Liver (tissue), 9 donors: ENCODE measurements around the gene SCN9A. TPM values are rescaled to one million over a fixed set of nuclear protein-coding genes. Genes with fewer than 3 reads are reported as not detected.

Experiments used
- DNase-seq: peaks from one replicate; pipeline ENCODE4 v3.0.0-alpha.2; 2017; ENCODE audit warnings: low spot score
- H3K27ac ChIP-seq, 2 donors: one replicate each; pipeline ENCODE4 v1.7.0; 2013; ENCODE audit warnings: inconsistent platforms in 2 of 2, low read length in 2 of 2, control low read depth in 1 of 2, low read depth in 1 of 2, mild to moderate bottlenecking in 1 of 2
- H3K27me3 ChIP-seq, 4 donors: one replicate each; pipeline versions ENCODE4 v1.6.1 to v1.7.0; 2013; ENCODE audit warnings: low read length in 3 of 4, inconsistent platforms in 1 of 4, mild to moderate bottlenecking in 1 of 4, moderate library complexity in 1 of 4; ENCODE audit not compliant: control insufficient read depth in 4 of 4, insufficient read depth in 4 of 4
- H3K36me3 ChIP-seq, 4 donors: one replicate each; pipeline versions ENCODE4 v1.6.1 to v1.7.0; 2013; ENCODE audit warnings: low read length in 3 of 4, mild to moderate bottlenecking in 3 of 4, low read depth in 1 of 4, moderate library complexity in 1 of 4; ENCODE audit not compliant: control insufficient read depth in 4 of 4, insufficient read depth in 3 of 4
- H3K4me1 ChIP-seq, 4 donors: one replicate each; pipeline versions ENCODE4 v1.6.1 to v1.7.0; 2013; ENCODE audit warnings: low read length in 3 of 4, mild to moderate bottlenecking in 3 of 4, moderate library complexity in 1 of 4; ENCODE audit not compliant: control insufficient read depth in 4 of 4, insufficient read depth in 4 of 4
- H3K4me3 ChIP-seq, 3 donors: one replicate each; pipeline versions ENCODE4 v1.6.1 to v1.7.0; 2013; ENCODE audit warnings: low read length in 3 of 3, control low read depth in 1 of 3, low read depth in 1 of 3, mild to moderate bottlenecking in 1 of 3
- H3K9ac ChIP-seq, 2 donors: one replicate each; pipeline ENCODE4 v1.7.0; 2013; ENCODE audit warnings: low read length in 2 of 2, mild to moderate bottlenecking in 2 of 2, moderate library complexity in 2 of 2, control low read depth in 1 of 2, low read depth in 1 of 2
- H3K9me3 ChIP-seq, 4 donors: one replicate each; pipeline versions ENCODE4 v1.6.1 to v1.7.0; 2013; ENCODE audit warnings: low read length in 3 of 4; ENCODE audit not compliant: control insufficient read depth in 4 of 4
- ATF3 ChIP-seq: IDR thresholded peaks from 2 replicates; pipeline ENCODE4 v1.6.1; 2016; ENCODE audit warnings: antibody characterized with exemption
- CTCF ChIP-seq: fragments of 150-350 bp; IDR thresholded peaks from 2 replicates; pipeline ENCODE4 v1.5.1; 2017; ENCODE audit warnings: improper control_type of control experiment, low read depth, low read length; ENCODE audit not compliant: missing input control
- EGR1 ChIP-seq, 2 donors: IDR thresholded peaks; 2 replicates each; pipeline ENCODE4 v1.6.1; 2016 to 2018; ENCODE audit warnings: antibody characterized with exemption in 2 of 2, low read depth in 2 of 2
- FOXA1 ChIP-seq: IDR thresholded peaks from 2 replicates; pipeline ENCODE4 v1.6.1; 2016; ENCODE audit warnings: antibody characterized with exemption
- FOXA2 ChIP-seq: IDR thresholded peaks from 2 replicates; pipeline ENCODE4 v1.6.1; 2016; ENCODE audit warnings: antibody characterized with exemption
- GABPA ChIP-seq, 2 donors: IDR thresholded peaks in 1 of 2; conservative IDR thresholded peaks in 1 of 2; 2 replicates each; pipeline ENCODE4 v1.6.1; 2016; ENCODE audit warnings: antibody characterized with exemption in 2 of 2, mild to moderate bottlenecking in 1 of 2, moderate library complexity in 1 of 2
- HNF4A ChIP-seq, 2 donors: conservative IDR thresholded peaks; 2 replicates each; pipeline ENCODE4 v1.6.1; 2016; ENCODE audit warnings: antibody characterized with exemption in 2 of 2, mild to moderate bottlenecking in 2 of 2
- HNF4G ChIP-seq: IDR thresholded peaks from 2 replicates; pipeline ENCODE4 v1.6.1; 2016; ENCODE audit warnings: antibody characterized with exemption
- JUND ChIP-seq, 2 donors: IDR thresholded peaks; 2 replicates each; pipeline ENCODE4 v1.6.1; 2016; ENCODE audit warnings: antibody characterized with exemption in 2 of 2
- NR2F2 ChIP-seq: IDR thresholded peaks from 2 replicates; pipeline ENCODE4 v1.6.1; 2016; ENCODE audit warnings: antibody characterized with exemption
- RAD21 ChIP-seq, 2 donors: IDR thresholded peaks; 2 replicates each; pipeline ENCODE4 v1.6.1; 2016; ENCODE audit warnings: antibody characterized with exemption in 2 of 2, mild to moderate bottlenecking in 2 of 2
- REST ChIP-seq: IDR thresholded peaks from 2 replicates; pipeline ENCODE4 v1.6.1; 2016; ENCODE audit warnings: antibody characterized with exemption, mild to moderate bottlenecking
- RXRA ChIP-seq, 2 donors: IDR thresholded peaks; 2 replicates each; pipeline ENCODE4 v1.6.1; 2017 to 2018; ENCODE audit warnings: antibody characterized with exemption in 2 of 2, mild to moderate bottlenecking in 1 of 2
- SP1 ChIP-seq: IDR thresholded peaks from 2 replicates; pipeline ENCODE4 v1.6.1; 2018; ENCODE audit warnings: antibody characterized with exemption, mild to moderate bottlenecking
- TAF1 ChIP-seq: conservative IDR thresholded peaks from 2 replicates; pipeline ENCODE4 v1.6.1; 2016; ENCODE audit warnings: antibody characterized with exemption, mild to moderate bottlenecking
- YY1 ChIP-seq: IDR thresholded peaks from 2 replicates; pipeline ENCODE4 v1.6.1; 2016; ENCODE audit warnings: antibody characterized with exemption, mild to moderate bottlenecking
- WGBS: extraction: QIAGEN DNeasy Blood & Tissue Kit; methylation state at CpG from one replicate; pipeline ENCODE4 v1.1.7; 2013; 5-methylcytosine and 5-hydroxymethylcytosine counted together
- polyA plus RNA-seq, 2 donors: library from polyadenylated mRNA; stranded (reverse) in 1 of 2; unstranded in 1 of 2; fragments of 200-250 nt in 1 of 2; fragments of >200 nt in 1 of 2; fragmentation: Nextera tagmentation in 1 of 2; extraction: Ambion mirVana in 1 of 2; gene quantifications; one replicate each; pipeline versions ENCODE4 v1.2.1 to v1.2.3, GENCODE V29; 2013 to 2015
- total RNA-seq, 2 donors: library from RNA; depleted of rRNA; stranded (reverse); fragments of >200 nt; gene quantifications; one replicate each; pipeline ENCODE4 v1.2.3, GENCODE V29; 2014
- TF ChIP-seq, protein P1 (sequence below): IDR thresholded peaks from 2 replicates; pipeline ENCODE4 v1.6.1; 2016; ENCODE audit warnings: antibody characterized with exemption
- TF ChIP-seq, protein P2 (sequence below): IDR thresholded peaks from 2 replicates; pipeline ENCODE4 v1.6.1; 2016; ENCODE audit warnings: antibody characterized with exemption
- donor health status: healthy.
- donor health status: healthy.
- donor health status: healthy.
- donor health status: healthy.
- donor health status: healthy.

SCN9A gene
- total and polyA plus RNA-seq, 4 donors, result 1.2 to 10.1 (median 9.2) TPM

GRCh38 chr2:166234112-166234846 lies 141.5 kb downstream of the SCN9A start:
- TF ChIP-seq NR2F2, result no peak
- no peak for TF ChIP-seq CTCF
- TF ChIP-seq HNF4G, result no peak
- no peak for TF ChIP-seq FOXA1
- no peak for TF ChIP-seq SP1
- TF ChIP-seq, protein P1, sequence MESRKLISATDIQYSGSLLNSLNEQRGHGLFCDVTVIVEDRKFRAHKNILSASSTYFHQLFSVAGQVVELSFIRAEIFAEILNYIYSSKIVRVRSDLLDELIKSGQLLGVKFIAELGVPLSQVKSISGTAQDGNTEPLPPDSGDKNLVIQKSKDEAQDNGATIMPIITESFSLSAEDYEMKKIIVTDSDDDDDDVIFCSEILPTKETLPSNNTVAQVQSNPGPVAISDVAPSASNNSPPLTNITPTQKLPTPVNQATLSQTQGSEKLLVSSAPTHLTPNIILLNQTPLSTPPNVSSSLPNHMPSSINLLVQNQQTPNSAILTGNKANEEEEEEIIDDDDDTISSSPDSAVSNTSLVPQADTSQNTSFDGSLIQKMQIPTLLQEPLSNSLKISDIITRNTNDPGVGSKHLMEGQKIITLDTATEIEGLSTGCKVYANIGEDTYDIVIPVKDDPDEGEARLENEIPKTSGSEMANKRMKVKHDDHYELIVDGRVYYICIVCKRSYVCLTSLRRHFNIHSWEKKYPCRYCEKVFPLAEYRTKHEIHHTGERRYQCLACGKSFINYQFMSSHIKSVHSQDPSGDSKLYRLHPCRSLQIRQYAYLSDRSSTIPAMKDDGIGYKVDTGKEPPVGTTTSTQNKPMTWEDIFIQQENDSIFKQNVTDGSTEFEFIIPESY, result no peak
- TF ChIP-seq JUND (IDR thresholded peaks at IDR 0.05), result no peak
- no peak for TF ChIP-seq YY1
- no peak for TF ChIP-seq REST
- TF ChIP-seq RXRA (IDR thresholded peaks at IDR 0.05), result no peak
- TF ChIP-seq RAD21 (IDR thresholded peaks at IDR 0.05), result no peak
- no peak for TF ChIP-seq TAF1
- TF ChIP-seq EGR1 (IDR thresholded peaks at IDR 0.05; ENCODE audit: low read depth in 2 of 2), result no peak
- no peak for TF ChIP-seq GABPA (IDR thresholded peaks at IDR 0.05 in 1 of 2, conservative IDR thresholded peaks at IDR 0.05 in 1 of 2)
- no peak for TF ChIP-seq ATF3
- no peak for TF ChIP-seq FOXA2
- TF ChIP-seq, protein P2, sequence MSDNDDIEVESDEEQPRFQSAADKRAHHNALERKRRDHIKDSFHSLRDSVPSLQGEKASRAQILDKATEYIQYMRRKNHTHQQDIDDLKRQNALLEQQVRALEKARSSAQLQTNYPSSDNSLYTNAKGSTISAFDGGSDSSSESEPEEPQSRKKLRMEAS, result no peak
- no peak for TF ChIP-seq HNF4A (conservative IDR thresholded peaks at IDR 0.05)
- Histone ChIP-seq H3K36me3 (no peaks in the 10 kb centered on the region), H3K27me3 (no peaks in the 10 kb centered on the region), H3K4me1 (peaks cover 5 to 17% (median 7%) of the 10 kb centered on the region in 4 donors), H3K9me3 (no peaks in the 10 kb centered on the region), H3K4me3 (no peak overlapping the region), H3K27ac (no peak overlapping the region), H3K9ac (no peak overlapping the region)
- DNase-seq, result no peak
- 78% methylated on average over 7 of the region's 7 CpGs for WGBS
